ENCODE results near the gene GNG7.
"Not testable (repeated sequence)": the region's sequence is repeated elsewhere in the genome, so short reads cannot be mapped to it uniquely, and the experiment has no call there.

The GNG7 gene

DNA sequence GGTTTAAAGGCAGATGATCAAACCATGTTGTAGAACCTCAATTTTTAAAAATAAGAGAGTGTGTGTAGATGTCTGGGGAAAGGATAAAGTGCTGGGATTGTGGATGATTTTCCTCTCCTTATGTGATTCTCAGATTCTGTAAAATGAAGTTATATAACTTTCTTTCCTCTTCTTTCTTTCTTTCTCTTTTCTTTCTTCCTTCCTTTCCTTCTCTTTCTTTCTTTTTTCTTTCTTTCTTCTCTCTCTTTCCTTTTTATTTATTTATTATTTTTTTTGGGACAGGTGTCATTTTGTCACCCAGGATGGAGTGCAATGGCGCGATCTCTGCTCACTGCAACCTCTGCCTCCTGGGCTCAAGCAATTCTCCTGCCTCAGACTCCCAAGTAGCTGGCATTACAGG is 144.0 kb downstream of the GNG7 start:
- TF ChIP-seq TCF4 (CRISPR knock-in tag; IDR thresholded peaks at IDR 0.05; ENCODE audit: borderline replicate concordance) (no peak), GLIS3 (CRISPR knock-in tag; IDR thresholded peaks at IDR 0.05) (no peak)
- ATAC-seq, result no peak

DNA sequence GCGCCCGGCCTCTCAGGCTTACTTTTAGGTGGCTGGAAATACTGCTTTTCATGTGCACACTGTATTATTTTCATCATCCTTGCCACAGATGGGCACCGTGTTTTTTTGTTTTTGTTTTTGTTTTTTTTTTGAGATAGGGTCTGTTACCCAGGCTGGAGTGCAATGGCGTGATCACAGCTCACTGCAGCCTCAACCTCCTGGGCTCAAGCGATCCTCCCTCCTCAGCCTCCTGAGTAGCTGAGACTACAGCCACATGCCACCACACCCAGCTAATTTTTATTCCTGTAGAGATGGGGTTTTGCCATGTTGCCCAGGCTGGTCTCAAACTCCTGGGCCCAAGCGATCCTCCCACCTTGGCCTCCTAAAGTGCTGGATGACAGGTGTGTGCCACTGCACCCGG is 144.4 kb downstream of the GNG7 start:
- ATAC-seq, result not testable (repeated sequence)

- ATAC-seq, result no peak
These were observed 145.4 kb downstream of the GNG7 start for GRCh38 chr19:2557093-2557440.

More at GRCh38 chr19:2557093-2557440, 145.4 kb downstream of the GNG7 start:
- TF ChIP-seq OSR1 (CRISPR knock-in tag; IDR thresholded peaks at IDR 0.05) (no peak), ZFP30 (CRISPR knock-in tag; IDR thresholded peaks at IDR 0.05) (no peak), CSDC2 (CRISPR knock-in tag; IDR thresholded peaks at IDR 0.05) (no peak), ZNF8 (CRISPR knock-in tag; IDR thresholded peaks at IDR 0.05) (no peak), SNAI2 (CRISPR knock-in tag; IDR thresholded peaks at IDR 0.05) (no peak), TCF4 (CRISPR knock-in tag; IDR thresholded peaks at IDR 0.05; ENCODE audit: borderline replicate concordance) (no peak), ZC3H10 (CRISPR knock-in tag; IDR thresholded peaks at IDR 0.05) (no peak), RARB (CRISPR knock-in tag; IDR thresholded peaks at IDR 0.05) (no peak), CSRNP3 (CRISPR knock-in tag; IDR thresholded peaks at IDR 0.05) (no peak), PPARA (CRISPR knock-in tag; IDR thresholded peaks at IDR 0.05; ENCODE audit: borderline replicate concordance) (no peak), ESRRG (CRISPR knock-in tag; IDR thresholded peaks at IDR 0.05) (no peak), GLIS3 (CRISPR knock-in tag; IDR thresholded peaks at IDR 0.05) (no peak), BACH2 (CRISPR knock-in tag; IDR thresholded peaks at IDR 0.05; ENCODE audit: borderline replicate concordance) (no peak), ZFP3 (CRISPR knock-in tag; IDR thresholded peaks at IDR 0.05) (no peak), TOX (CRISPR knock-in tag; IDR thresholded peaks at IDR 0.05; ENCODE audit: borderline replicate concordance) (no peak), ISL1 (CRISPR knock-in tag; IDR thresholded peaks at IDR 0.05) (no peak)
- TF ChIP-seq, protein P1, sequence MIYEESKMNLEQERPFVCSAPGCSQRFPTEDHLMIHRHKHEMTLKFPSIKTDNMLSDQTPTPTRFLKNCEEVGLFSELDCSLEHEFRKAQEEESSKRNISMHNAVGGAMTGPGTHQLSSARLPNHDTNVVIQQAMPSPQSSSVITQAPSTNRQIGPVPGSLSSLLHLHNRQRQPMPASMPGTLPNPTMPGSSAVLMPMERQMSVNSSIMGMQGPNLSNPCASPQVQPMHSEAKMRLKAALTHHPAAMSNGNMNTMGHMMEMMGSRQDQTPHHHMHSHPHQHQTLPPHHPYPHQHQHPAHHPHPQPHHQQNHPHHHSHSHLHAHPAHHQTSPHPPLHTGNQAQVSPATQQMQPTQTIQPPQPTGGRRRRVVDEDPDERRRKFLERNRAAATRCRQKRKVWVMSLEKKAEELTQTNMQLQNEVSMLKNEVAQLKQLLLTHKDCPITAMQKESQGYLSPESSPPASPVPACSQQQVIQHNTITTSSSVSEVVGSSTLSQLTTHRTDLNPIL (CRISPR knock-in tag; IDR thresholded peaks at IDR 0.05; ENCODE audit: low read depth), result no peak
- TF ChIP-seq, protein P2, sequence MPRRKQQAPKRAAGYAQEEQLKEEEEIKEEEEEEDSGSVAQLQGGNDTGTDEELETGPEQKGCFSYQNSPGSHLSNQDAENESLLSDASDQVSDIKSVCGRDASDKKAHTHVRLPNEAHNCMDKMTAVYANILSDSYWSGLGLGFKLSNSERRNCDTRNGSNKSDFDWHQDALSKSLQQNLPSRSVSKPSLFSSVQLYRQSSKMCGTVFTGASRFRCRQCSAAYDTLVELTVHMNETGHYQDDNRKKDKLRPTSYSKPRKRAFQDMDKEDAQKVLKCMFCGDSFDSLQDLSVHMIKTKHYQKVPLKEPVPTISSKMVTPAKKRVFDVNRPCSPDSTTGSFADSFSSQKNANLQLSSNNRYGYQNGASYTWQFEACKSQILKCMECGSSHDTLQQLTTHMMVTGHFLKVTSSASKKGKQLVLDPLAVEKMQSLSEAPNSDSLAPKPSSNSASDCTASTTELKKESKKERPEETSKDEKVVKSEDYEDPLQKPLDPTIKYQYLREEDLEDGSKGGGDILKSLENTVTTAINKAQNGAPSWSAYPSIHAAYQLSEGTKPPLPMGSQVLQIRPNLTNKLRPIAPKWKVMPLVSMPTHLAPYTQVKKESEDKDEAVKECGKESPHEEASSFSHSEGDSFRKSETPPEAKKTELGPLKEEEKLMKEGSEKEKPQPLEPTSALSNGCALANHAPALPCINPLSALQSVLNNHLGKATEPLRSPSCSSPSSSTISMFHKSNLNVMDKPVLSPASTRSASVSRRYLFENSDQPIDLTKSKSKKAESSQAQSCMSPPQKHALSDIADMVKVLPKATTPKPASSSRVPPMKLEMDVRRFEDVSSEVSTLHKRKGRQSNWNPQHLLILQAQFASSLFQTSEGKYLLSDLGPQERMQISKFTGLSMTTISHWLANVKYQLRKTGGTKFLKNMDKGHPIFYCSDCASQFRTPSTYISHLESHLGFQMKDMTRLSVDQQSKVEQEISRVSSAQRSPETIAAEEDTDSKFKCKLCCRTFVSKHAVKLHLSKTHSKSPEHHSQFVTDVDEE (CRISPR knock-in tag; IDR thresholded peaks at IDR 0.05), result no peak
- TF ChIP-seq, protein P3, sequence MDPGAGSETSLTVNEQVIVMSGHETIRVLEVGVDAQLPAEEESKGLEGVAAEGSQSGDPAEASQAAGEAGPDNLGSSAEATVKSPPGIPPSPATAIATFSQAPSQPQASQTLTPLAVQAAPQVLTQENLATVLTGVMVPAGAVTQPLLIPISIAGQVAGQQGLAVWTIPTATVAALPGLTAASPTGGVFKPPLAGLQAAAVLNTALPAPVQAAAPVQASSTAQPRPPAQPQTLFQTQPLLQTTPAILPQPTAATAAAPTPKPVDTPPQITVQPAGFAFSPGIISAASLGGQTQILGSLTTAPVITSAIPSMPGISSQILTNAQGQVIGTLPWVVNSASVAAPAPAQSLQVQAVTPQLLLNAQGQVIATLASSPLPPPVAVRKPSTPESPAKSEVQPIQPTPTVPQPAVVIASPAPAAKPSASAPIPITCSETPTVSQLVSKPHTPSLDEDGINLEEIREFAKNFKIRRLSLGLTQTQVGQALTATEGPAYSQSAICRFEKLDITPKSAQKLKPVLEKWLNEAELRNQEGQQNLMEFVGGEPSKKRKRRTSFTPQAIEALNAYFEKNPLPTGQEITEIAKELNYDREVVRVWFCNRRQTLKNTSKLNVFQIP (CRISPR knock-in tag; IDR thresholded peaks at IDR 0.05; ENCODE audit: borderline replicate concordance, low read depth), result no peak
- TF ChIP-seq, protein P4, sequence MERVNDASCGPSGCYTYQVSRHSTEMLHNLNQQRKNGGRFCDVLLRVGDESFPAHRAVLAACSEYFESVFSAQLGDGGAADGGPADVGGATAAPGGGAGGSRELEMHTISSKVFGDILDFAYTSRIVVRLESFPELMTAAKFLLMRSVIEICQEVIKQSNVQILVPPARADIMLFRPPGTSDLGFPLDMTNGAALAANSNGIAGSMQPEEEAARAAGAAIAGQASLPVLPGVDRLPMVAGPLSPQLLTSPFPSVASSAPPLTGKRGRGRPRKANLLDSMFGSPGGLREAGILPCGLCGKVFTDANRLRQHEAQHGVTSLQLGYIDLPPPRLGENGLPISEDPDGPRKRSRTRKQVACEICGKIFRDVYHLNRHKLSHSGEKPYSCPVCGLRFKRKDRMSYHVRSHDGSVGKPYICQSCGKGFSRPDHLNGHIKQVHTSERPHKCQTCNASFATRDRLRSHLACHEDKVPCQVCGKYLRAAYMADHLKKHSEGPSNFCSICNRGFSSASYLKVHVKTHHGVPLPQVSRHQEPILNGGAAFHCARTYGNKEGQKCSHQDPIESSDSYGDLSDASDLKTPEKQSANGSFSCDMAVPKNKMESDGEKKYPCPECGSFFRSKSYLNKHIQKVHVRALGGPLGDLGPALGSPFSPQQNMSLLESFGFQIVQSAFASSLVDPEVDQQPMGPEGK (CRISPR knock-in tag; IDR thresholded peaks at IDR 0.05; ENCODE audit: borderline replicate concordance), result no peak
